HG03439 (cell line): Measurements from ENCODE around the gene RAD51B.

Source experiments
- ATAC-seq: cut with Tn5 transposase; IDR thresholded peaks from one replicate; pipeline ENCODE4 v1.9.1; 2021; ENCODE audit warnings: mild to moderate bottlenecking, moderate library complexity; ENCODE audit not compliant: unreplicated experiment

The RAD51B gene

GRCh38 chr14:68666899-68667298, 847.3 kb downstream of the RAD51B start:
- ATAC-seq, result no peak

DNA sequence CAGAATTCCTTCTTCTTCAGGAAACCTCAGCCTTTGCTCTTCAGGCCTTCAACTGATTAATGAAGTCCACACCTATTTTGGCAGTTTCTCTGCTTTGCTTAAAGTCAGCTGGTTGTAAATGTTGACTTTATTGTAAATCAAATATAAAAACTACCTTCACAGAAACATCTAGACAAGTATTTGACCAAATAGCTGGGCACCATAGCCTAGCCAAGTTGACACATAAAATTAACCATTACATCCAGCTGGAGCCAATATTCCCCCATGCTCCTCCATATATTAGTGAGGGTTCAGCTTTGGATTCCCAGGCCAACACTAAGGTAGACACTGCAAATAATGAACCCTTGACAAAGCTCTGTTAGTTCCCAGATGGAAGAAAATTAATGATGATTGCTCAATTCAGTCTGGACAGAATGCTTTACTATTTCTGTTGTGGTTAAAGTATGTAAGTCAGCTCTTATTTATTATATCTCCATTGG, 847.8 kb downstream of the RAD51B start:
- no peak for ATAC-seq

DNA sequence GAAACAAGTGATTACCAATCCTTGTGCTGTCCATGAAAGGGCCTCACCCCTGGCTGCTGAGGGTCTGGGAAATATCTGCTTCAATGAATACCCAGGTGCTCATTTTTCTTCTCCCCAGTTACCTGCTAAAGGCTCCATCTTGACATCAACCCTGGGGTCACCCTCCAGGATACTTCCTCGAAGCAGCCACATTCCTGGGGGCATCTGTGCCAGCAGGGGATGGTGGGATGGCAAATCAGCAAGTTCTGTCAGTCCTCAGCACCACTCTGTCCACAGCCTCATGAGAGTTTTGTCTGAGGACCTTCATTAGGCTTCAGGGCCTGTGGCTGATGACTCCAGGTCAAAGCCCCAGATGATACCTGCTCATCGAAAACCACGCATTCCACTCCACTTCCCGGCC, 848.4 kb downstream of the RAD51B start:
- no peak for ATAC-seq

DNA sequence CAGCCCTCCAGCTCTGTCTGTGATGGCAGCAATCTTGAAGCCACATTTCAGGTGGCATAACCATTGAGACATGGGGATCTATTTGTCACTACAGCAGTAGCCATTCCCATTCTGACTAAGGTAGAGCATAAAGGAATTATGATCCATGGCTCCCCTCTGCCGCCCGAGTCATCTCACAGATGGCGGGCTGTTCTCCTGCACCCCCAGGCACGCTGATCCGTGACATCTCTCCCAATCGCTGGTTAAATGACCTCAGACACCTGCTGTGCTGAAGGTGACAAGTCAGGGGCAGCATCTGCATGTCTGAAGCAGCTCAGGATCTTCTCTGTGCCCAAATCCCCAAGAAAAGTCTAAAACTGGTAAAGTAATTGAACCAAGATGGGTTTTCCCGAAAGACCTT, 849.0 kb downstream of the RAD51B start:
- ATAC-seq, result no peak

- no peak for ATAC-seq
These were observed 849.5 kb downstream of the RAD51B start for GRCh38 chr14:68669111-68669511.

GRCh38 chr14:68669603-68670358, 850.2 kb downstream of the RAD51B start:
- no peak for ATAC-seq

DNA sequence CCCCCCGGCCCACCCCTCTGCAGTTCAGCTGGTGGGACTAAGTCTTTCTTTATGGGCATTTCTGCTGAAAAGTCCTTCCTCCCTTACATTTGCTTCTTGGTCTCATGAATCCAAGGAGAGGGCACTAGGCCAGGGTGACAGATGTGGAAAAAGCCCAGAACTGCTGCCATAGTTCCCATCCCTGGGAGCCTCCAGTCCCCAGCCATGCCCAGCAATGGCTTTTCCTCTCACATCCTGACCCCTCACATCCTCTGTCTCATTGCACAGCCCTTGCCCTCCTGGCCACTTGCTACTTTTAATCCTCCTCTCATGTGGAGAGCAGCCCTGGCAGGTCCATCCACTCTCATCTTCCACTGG, 850.8 kb downstream of the RAD51B start:
- no peak for ATAC-seq

- ATAC-seq, result no peak
These were observed 852.3 kb downstream of the RAD51B start for GRCh38 chr14:68671909-68672308.

DNA sequence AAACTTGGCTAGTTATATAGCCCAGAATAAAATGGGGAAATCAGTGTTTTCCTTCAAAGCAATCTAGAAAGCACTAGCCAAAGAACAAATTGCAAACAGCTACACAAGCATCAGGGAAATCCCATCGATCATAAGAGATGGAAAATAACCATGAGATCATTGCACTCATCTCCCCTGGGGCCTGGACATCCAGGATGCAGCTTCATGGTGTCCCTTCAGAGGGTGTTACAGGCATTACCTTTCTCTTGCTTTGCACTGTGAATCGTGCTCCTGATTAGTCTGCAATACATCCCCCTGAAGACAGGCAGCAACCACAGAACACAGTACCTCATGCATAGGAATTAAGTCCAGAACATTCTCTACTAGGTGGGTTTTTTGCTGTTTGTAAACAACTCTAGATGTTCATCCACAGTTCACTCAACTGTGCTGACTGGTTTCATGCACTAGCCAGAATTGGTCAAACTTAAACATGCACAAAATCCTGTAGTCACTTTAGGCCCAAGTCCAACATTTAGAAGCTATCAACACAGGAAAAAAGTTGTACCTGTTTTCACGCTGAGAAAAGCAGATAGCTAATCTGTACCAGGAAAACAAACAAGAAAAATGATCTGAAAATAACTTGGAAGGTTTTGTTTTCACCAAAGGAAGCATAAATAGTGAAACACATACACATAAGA, 853.2 kb downstream of the RAD51B start:
- ATAC-seq, result no peak

DNA sequence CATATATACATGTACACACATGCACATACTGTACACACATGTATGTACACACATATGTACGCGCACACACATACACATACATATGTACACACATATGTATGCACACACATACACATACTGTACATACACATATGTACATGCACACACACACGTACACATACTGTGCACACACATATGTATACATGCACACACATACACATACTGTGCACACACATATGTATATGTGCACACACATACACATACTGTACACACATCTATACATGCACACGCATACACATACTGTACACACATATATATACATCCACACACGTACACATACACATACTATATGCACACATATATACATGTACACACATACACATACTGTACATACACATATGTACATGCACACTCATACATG, 853.9 kb downstream of the RAD51B start:
- no peak for ATAC-seq

- no peak for ATAC-seq
These were observed 855.1 kb downstream of the RAD51B start for GRCh38 chr14:68674538-68675232.

- ATAC-seq, result no peak
These were observed 855.6 kb downstream of the RAD51B start for GRCh38 chr14:68675233-68675577.

- ATAC-seq, result no peak
These were observed 856.9 kb downstream of the RAD51B start for GRCh38 chr14:68676511-68676943.

DNA sequence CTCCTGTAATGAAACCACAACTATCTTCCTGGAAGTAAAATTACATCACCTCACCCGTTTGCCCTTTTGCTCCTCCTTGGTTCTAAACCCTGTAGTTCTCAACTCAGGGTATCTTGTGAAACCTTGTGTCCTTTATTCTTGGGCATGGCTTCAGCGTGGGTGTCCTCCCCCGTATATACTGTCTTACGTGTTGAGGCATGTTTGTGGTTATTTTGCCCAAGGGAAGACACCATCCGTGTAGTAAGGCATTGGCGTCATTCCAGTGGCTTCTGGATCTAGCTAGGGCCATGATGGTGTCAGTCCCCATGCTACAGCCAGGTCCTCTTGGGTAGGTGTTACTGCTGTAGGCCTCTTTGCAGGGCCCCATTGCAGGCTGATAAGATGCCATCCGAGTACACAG, 857.9 kb downstream of the RAD51B start:
- ATAC-seq, result no peak

DNA sequence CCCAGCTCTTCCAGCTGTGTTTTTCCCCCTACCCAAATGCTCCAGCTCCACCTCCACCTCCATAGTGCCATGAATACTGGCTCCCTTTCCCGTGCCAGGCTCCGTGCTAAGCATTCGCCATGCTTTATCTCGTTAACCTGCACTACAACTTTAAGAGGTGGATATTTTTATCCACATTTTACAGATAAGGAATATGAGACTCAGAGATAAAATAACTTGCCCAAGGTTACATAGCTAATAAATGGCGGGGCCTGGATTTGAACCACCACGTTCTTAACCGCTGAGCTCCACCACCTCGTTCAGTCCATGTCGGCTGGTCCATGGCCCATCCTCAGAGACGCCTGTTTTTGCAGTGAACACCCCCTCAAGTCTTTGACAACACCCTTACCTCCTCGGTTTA, 858.3 kb downstream of the RAD51B start:
- ATAC-seq, result no peak

GRCh38 chr14:68678471-68678870, 858.9 kb downstream of the RAD51B start:
- ATAC-seq, result no peak

GRCh38 chr14:68679301-68679700, 859.7 kb downstream of the RAD51B start:
- ATAC-seq, result no peak

- ATAC-seq, result no peak
These were observed 860.3 kb downstream of the RAD51B start for GRCh38 chr14:68679746-68680467.

DNA sequence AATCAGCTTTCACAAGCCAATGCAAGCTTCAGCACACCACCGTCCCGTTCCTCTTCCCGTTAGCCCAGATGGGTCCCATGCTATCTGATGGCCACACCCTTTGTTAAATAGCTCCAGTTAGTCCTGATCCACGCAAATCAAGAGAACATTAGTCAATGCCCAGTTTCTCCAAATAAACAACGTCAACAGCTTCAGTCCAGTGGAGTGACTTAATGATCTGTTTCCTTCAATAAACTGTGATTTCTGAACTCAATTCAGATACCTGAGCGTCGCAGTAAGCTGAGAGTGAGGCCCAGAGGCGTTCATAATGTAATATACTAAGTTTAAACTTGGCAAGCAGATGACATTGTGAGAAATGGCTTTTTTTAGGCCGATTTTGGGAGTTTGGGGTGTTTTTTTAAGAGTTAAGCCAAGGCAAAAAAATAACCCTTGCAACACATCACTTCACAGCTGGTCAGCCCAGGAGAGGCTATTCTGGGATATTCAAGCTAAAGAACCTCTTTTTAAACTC, 861.0 kb downstream of the RAD51B start:
- no peak for ATAC-seq

GRCh38 chr14:68681256-68682011, 861.9 kb downstream of the RAD51B start:
- no peak for ATAC-seq
